H1 (cell line): ENCODE results near the gene NUP188. TPM values are rescaled to one million over a fixed set of nuclear protein-coding genes. Genes with fewer than 3 reads are reported as not detected.

Source experiments
- BRCA1 ChIP-seq: IDR thresholded peaks from 2 replicates; pipeline ENCODE4 v1.6.1; 2012; ENCODE audit warnings: low read depth, low read length, improper control_type of control experiment
- CBX5 ChIP-seq: fragments of 300-800, 300-1000 bp; sonication (generic); IDR thresholded peaks from 2 replicates; pipeline ENCODE4 v1.7.1; 2016; ENCODE audit warnings: antibody characterized with exemption, low read length, low read depth
- CHD2 ChIP-seq: IDR thresholded peaks from 2 replicates; pipeline ENCODE4 v1.6.1; 2012; ENCODE audit warnings: low read length, improper control_type of control experiment
- EGR1 ChIP-seq: IDR thresholded peaks from 2 replicates; pipeline ENCODE4 v1.6.1; 2011; ENCODE audit warnings: low read depth, low read length, borderline replicate concordance
- EP300 ChIP-seq, 2 experiments: IDR thresholded peaks; 1 replicate in 1 of 2; 2 replicates in 1 of 2; pipeline ENCODE4 v1.6.1; 2011 to 2012; ENCODE audit warnings: low read depth in 2 of 2, low read length in 2 of 2, mild to moderate bottlenecking in 2 of 2, borderline replicate concordance in 1 of 2, inconsistent platforms in 1 of 2, moderate library complexity in 1 of 2
- GABPA ChIP-seq: IDR thresholded peaks from 2 replicates; pipeline ENCODE4 v1.6.1; 2011; ENCODE audit warnings: mild to moderate bottlenecking, low read length, moderate library complexity, borderline replicate concordance; ENCODE audit not compliant: insufficient read depth
- GTF2F1 ChIP-seq: IDR thresholded peaks from 2 replicates; pipeline ENCODE4 v1.6.1; 2012; ENCODE audit warnings: low read depth, low read length, improper control_type of control experiment, borderline replicate concordance
- NRF1 ChIP-seq: IDR thresholded peaks from 2 replicates; pipeline ENCODE4 v1.6.1; 2011; ENCODE audit warnings: mild to moderate bottlenecking, low read depth, low read length, improper control_type of control experiment
- PHF8 ChIP-seq: fragments of 200-600 bp; sonication (generic); conservative IDR thresholded peaks from 2 replicates; pipeline ENCODE4 v1.7.1; 2012; ENCODE audit warnings: low read depth, mild to moderate bottlenecking, inconsistent platforms, low read length, moderate library complexity
- POLR2A ChIP-seq, 2 experiments: IDR thresholded peaks; 1 replicate in 1 of 2; 2 replicates in 1 of 2; pipeline ENCODE4 v1.6.1; 2011; ENCODE audit warnings: low read depth in 2 of 2, low read length in 2 of 2, mild to moderate bottlenecking in 2 of 2; ENCODE audit errors: control extremely low read depth in 1 of 2
- POLR2AphosphoS5 ChIP-seq: IDR thresholded peaks from 2 replicates; pipeline ENCODE4 v1.6.1; 2011; ENCODE audit warnings: low read depth, low read length
- RBBP5 ChIP-seq: IDR thresholded peaks from 2 replicates; pipeline ENCODE4 v1.7.1; 2012; ENCODE audit warnings: low read depth, mild to moderate bottlenecking, inconsistent platforms, low read length, moderate library complexity, borderline replicate concordance
- SIX5 ChIP-seq: IDR thresholded peaks from 2 replicates; pipeline ENCODE4 v1.6.1; 2011; ENCODE audit warnings: mild to moderate bottlenecking, low read depth, low read length
- SP1 ChIP-seq: IDR thresholded peaks from 2 replicates; pipeline ENCODE4 v1.6.1; 2011; ENCODE audit warnings: low read depth, low read length
- SP4 ChIP-seq: IDR thresholded peaks from 2 replicates; pipeline ENCODE4 v1.6.1; 2012; ENCODE audit warnings: low read length, inconsistent platforms
- SUZ12 ChIP-seq: fragments of 200-600 bp; sonication (generic); IDR thresholded peaks from 2 replicates; pipeline ENCODE4 v1.6.1; 2012; ENCODE audit warnings: mild to moderate bottlenecking, inconsistent platforms, low read length, moderate library complexity, mixed read lengths
- TAF1 ChIP-seq: IDR thresholded peaks from 2 replicates; pipeline ENCODE4 v1.6.1; 2011; ENCODE audit warnings: mild to moderate bottlenecking, low read depth, low read length
- TAF7 ChIP-seq: optimal IDR thresholded peaks from 2 replicates; pipeline ENCODE3; 2011; ENCODE audit warnings: low read depth, mild to moderate bottlenecking, inconsistent platforms, low read length, moderate library complexity, borderline replicate concordance
- TBP ChIP-seq: IDR thresholded peaks from 2 replicates; pipeline ENCODE4 v1.6.1; 2011; ENCODE audit warnings: low read depth, low read length, improper control_type of control experiment
- TCF12 ChIP-seq: IDR thresholded peaks from 2 replicates; pipeline ENCODE4 v1.6.1; 2011; ENCODE audit warnings: low read depth, mild to moderate bottlenecking, low read length
- YY1 ChIP-seq: IDR thresholded peaks from 2 replicates; pipeline ENCODE4 v1.6.1; 2011; ENCODE audit warnings: low read depth, mild to moderate bottlenecking, low read length
- polyA plus RNA-seq, 7 experiments: library from polyadenylated mRNA; depleted of rRNA in 3 of 7; stranded (reverse) in 5 of 7; unstranded in 2 of 7; fragments of >200 nt in 5 of 7; fragments of 200-250 nt in 2 of 7; gene quantifications; 1 replicate in 5 of 7; 2 replicates in 1 of 7; 4 replicates in 1 of 7; pipeline versions ENCODE4 v1.2.1 to v1.2.3, GENCODE V29; 2011 to 2013; ENCODE audit warnings: missing spikeins in 2 of 7, mixed read lengths in 2 of 7
- total RNA-seq: library from RNA; stranded (reverse); fragmentation: NEBNext Ultra II Directional; extraction: Animal tissue kit (Norgen Biotek cat#: 25700); gene quantifications from 2 replicates; pipeline ENCODE4 v1.2.1, GENCODE V29; 2021
- TF ChIP-seq, protein P1 (sequence below): IDR thresholded peaks from 2 replicates; pipeline ENCODE4 v1.6.1; 2012; ENCODE audit warnings: inconsistent platforms
- TF ChIP-seq, protein P2 (sequence below): IDR thresholded peaks from 2 replicates; pipeline ENCODE4 v1.6.1; 2012; ENCODE audit warnings: inconsistent platforms
- TF ChIP-seq, protein P3 (sequence below): IDR thresholded peaks from 2 replicates; pipeline ENCODE4 v1.6.1; 2011; ENCODE audit warnings: low read length, improper control_type of control experiment

The NUP188 gene
- total and polyA plus RNA-seq, 2 of the 8 experiments (the other 6 are each of a cell fraction or from before 2014, with no cell fraction given) = 90.1 to 111 TPM

DNA sequence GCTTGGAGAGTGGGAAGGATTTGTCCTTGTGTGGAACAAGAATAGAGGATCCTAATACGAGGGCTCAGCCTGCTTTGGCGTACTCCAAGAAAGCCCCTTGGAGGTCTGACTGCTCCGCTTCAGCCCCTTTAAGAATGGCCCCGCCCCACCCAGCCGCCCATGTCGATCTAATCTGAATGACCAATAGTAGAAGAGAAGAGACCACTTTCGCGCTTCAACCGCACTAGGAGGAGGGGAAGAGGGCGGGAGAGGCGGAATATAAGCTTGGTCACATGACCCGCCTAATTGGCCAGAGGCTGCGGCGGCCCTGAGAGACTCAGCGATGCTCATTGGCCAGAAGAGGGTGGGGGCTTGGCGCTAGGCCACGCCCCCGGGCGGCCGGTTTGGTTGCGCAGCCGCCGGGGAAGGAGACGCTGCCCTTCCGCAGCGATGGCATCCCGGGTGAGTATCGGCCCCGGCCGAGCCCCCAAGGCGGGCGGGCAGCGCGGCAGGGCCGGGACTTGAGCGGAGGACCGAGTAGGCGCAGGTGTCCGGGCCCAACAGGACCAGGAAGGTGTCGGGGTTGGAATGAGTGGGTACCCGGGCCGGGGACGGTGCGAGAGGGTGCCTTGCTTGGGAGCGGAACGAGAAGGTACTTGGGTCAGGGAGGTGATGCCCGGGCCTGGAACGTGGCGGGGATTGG is 88.9 kb downstream of the NUP188 start, which contains the start of gene MIGA2 (continued):
- peak; percentile 83 for TF ChIP-seq TAF1
- TF ChIP-seq EP300 (IDR thresholded peaks at IDR 0.05; ENCODE audit: borderline replicate concordance in 1 of 2, low read depth in 2 of 2, low read length in 2 of 2) = 0 out of 3 replicates have a peak, but pooled peaks of 1 of the 2 experiments have one; percentile 55
- TF ChIP-seq CHD2 = 0 out of 2 replicates have a peak, but pooled peaks have one; percentile 13
- TF ChIP-seq NRF1 = peak; percentile 51
- TF ChIP-seq SIX5 = no peak
- TF ChIP-seq, protein P1, sequence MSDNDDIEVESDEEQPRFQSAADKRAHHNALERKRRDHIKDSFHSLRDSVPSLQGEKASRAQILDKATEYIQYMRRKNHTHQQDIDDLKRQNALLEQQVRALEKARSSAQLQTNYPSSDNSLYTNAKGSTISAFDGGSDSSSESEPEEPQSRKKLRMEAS = no peak
- no peak for TF ChIP-seq SUZ12
- 0 out of 2 replicates have a peak, but pooled peaks have one; percentile 26 for TF ChIP-seq GABPA
- no peak for TF ChIP-seq RBBP5
- TF ChIP-seq YY1 = peak; percentile 63; the same call in 1 of the 2 replicates
- peak; percentile 93 for TF ChIP-seq PHF8
- peak; percentile 86 for TF ChIP-seq SP1
- TF ChIP-seq BRCA1 = no peak
- peak; percentile 83 for TF ChIP-seq SP4
- TF ChIP-seq POLR2AphosphoS5 = peak; percentile 32; the same call in 1 of the 2 replicates
- TF ChIP-seq, protein P2, sequence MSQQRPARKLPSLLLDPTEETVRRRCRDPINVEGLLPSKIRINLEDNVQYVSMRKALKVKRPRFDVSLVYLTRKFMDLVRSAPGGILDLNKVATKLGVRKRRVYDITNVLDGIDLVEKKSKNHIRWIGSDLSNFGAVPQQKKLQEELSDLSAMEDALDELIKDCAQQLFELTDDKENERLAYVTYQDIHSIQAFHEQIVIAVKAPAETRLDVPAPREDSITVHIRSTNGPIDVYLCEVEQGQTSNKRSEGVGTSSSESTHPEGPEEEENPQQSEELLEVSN = peak; percentile 60
- TF ChIP-seq TAF7 = peak; percentile 74
- TF ChIP-seq, protein P3, sequence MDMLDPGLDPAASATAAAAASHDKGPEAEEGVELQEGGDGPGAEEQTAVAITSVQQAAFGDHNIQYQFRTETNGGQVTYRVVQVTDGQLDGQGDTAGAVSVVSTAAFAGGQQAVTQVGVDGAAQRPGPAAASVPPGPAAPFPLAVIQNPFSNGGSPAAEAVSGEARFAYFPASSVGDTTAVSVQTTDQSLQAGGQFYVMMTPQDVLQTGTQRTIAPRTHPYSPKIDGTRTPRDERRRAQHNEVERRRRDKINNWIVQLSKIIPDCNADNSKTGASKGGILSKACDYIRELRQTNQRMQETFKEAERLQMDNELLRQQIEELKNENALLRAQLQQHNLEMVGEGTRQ = peak; percentile 91
- peak in 1 of 2 experiments; percentile 85; a peak in 2 of 3 replicates for TF ChIP-seq POLR2A (IDR thresholded peaks at IDR 0.05; ENCODE audit: control extremely low read depth in 1 of 2, low read depth in 2 of 2, low read length in 2 of 2)
- peak; percentile 81 for TF ChIP-seq TBP
- no peak for TF ChIP-seq CBX5
- TF ChIP-seq GTF2F1 = no peak
- TF ChIP-seq TCF12 = no peak
- peak; percentile 33; the same call in 1 of the 2 replicates for TF ChIP-seq EGR1
